Smooth muscle cell (in vitro differentiated cells): ENCODE results near the gene TFPI. TPM values are rescaled to one million over a fixed set of nuclear protein-coding genes. Genes with fewer than 3 reads are reported as not detected.
A peak's percentile ranks its signal among the peaks of the same experiment; 100 is the strongest.
"Not testable (repeated sequence)": the region's sequence is repeated elsewhere in the genome, so short reads cannot be mapped to it uniquely, and the experiment has no call there.

ENCODE experiments used
- DNase-seq: peaks from one replicate; lab custom pipeline; 2025; ENCODE audit not compliant: unreplicated experiment; lab: John Stamatoyannopoulos, UW
- H2AFZ ChIP-seq: fragments of 200-600 bp; sonication (generic); 2 replicates; pipeline ENCODE4 v1.6.0; 2016; ENCODE audit warnings: antibody characterized with exemption, low read depth, mild to moderate bottlenecking
- H3F3A ChIP-seq: fragments of 200-600 bp; sonication (generic); 2 replicates; pipeline ENCODE4 v1.6.0; 2017; ENCODE audit warnings: antibody characterized with exemption, low read depth
- H3K27ac ChIP-seq: fragments of 200-600 bp; sonication (generic); 2 replicates; pipeline ENCODE4 v1.5.1; 2016; ENCODE audit warnings: low read depth, mild to moderate bottlenecking
- H3K27me3 ChIP-seq: fragments of 200-600 bp; sonication (generic); 2 replicates; pipeline ENCODE4 v1.6.1; 2016; ENCODE audit warnings: low read depth, mild to moderate bottlenecking
- H3K36me3 ChIP-seq: fragments of 200-600 bp; sonication (generic); 2 replicates; pipeline ENCODE4 v1.5.1; 2016; ENCODE audit warnings: low read depth
- H3K4me1 ChIP-seq: fragments of 200-600 bp; sonication (generic); 2 replicates; pipeline ENCODE4 v1.5.1; 2016; ENCODE audit warnings: low read depth
- H3K4me2 ChIP-seq: fragments of 200-600 bp; sonication (generic); 2 replicates; pipeline ENCODE4 v1.6.0; 2016; ENCODE audit warnings: mild to moderate bottlenecking
- H3K4me3 ChIP-seq: fragments of 200-600 bp; sonication (generic); 2 replicates; pipeline ENCODE4 v1.5.1; 2016; ENCODE audit warnings: mild to moderate bottlenecking
- H3K79me2 ChIP-seq: fragments of 200-600 bp; sonication (generic); 2 replicates; pipeline ENCODE4 v1.6.0; 2016; ENCODE audit warnings: low read depth, mild to moderate bottlenecking
- H3K9ac ChIP-seq: fragments of 200-600 bp; sonication (generic); 2 replicates; pipeline ENCODE4 v1.6.0; 2016; ENCODE audit warnings: low read depth
- H3K9me3 ChIP-seq: fragments of 200-600 bp; sonication (generic); replicated peaks from 2 replicates; pipeline ENCODE4 v1.5.1; 2016; ENCODE audit warnings: low read depth
- H4K20me1 ChIP-seq: fragments of 200-600 bp; sonication (generic); 2 replicates; pipeline ENCODE4 v1.6.0; 2016; ENCODE audit warnings: low read depth
- CTCF ChIP-seq: fragments of 200-600 bp; sonication (generic); IDR thresholded peaks from 2 replicates; pipeline ENCODE4 v1.5.1; 2017; ENCODE audit warnings: borderline replicate concordance, mild to moderate bottlenecking, antibody characterized with exemption; ENCODE audit not compliant: insufficient read depth, poor library complexity, severe bottlenecking
- WGBS: methylation state at CpG from one replicate; pipeline ENCODE4 v1.1.7; 2016; ENCODE audit warnings: low lambda C conversion rate; 5-methylcytosine and 5-hydroxymethylcytosine counted together
- polyA plus RNA-seq: library from polyadenylated mRNA; unstranded; fragments of >200 nt; fragmentation: Nextera tagmentation; extraction: Ambion mirVana; gene quantifications from 2 replicates; pipeline ENCODE4 v1.2.1, GENCODE V29; 2016
- total RNA-seq: library from RNA; depleted of rRNA; stranded (reverse); fragments of >200 nt; gene quantifications from 2 replicates; pipeline ENCODE4 v1.2.3, GENCODE V29; 2014

TFPI gene
- total and polyA plus RNA-seq, 2 experiments from 2014 or later = 169 to 194 TPM

GRCh38 chr2:187514930-187515329, 39.3 kb downstream of the TFPI start:
- Histone ChIP-seq H3K79me2 (no peaks in the 10 kb centered on the region), H2AFZ (no peak overlapping the region), H3F3A (no peaks in the 10 kb centered on the region), H4K20me1 (no peaks in the 10 kb centered on the region), H3K9me3 (peaks cover 4% of the 10 kb centered on the region), H3K4me1 (peaks cover 30% of the 10 kb centered on the region), H3K27ac (no peak overlapping the region), H3K9ac (no peak overlapping the region), H3K36me3 (peaks cover 7% of the 10 kb centered on the region), H3K27me3 (no peaks in the 10 kb centered on the region), H3K4me3 (no peak overlapping the region), H3K4me2 (no peak overlapping the region)
- WGBS = 92% methylated on average over 4 of the region's 4 CpGs
- TF ChIP-seq CTCF = no peak
- DNase-seq = no peak

- not testable (repeated sequence) for H3K27me3 ChIP-seq, H3K36me3 ChIP-seq, H3F3A ChIP-seq, H3K9ac ChIP-seq, H3K4me2 ChIP-seq, DNase-seq, H3K27ac ChIP-seq, H3K79me2 ChIP-seq, H3K4me3 ChIP-seq, H2AFZ ChIP-seq, H4K20me1 ChIP-seq, H3K9me3 ChIP-seq
- WGBS = 97% methylated on average over 6 of the region's 6 CpGs
- H3K4me1 ChIP-seq = peaks cover 30% of the 10 kb centered on the region
These were observed 39.9 kb downstream of the TFPI start for GRCh38 chr2:187514235-187514829.

- H3K9me3 ChIP-seq, H2AFZ ChIP-seq, H3K4me2 ChIP-seq, H3K36me3 ChIP-seq, H3K27me3 ChIP-seq, H3K9ac ChIP-seq, H3K4me3 ChIP-seq, H3K79me2 ChIP-seq, H4K20me1 ChIP-seq, H3K27ac ChIP-seq, H3F3A ChIP-seq, DNase-seq: not testable (repeated sequence)
- H3K4me1 ChIP-seq = peaks cover 30% of the 10 kb centered on the region
- 89% methylated on average over 5 of the region's 5 CpGs for WGBS
These were observed 40.6 kb downstream of the TFPI start for GRCh38 chr2:187513460-187514234.

- peaks cover 30% of the 10 kb centered on the region for H3K4me1 ChIP-seq
- no peak for DNase-seq
- no peaks in the 10 kb centered on the region for H4K20me1 ChIP-seq
- H3K36me3 ChIP-seq = no peaks in the 10 kb centered on the region
- H3K79me2 ChIP-seq = no peaks in the 10 kb centered on the region
- H3K4me2 ChIP-seq = no peak overlapping the region
- WGBS = 81% methylated on average over 9 of the region's 9 CpGs
- no peak for TF ChIP-seq CTCF
- no peak overlapping the region for H3K4me3 ChIP-seq
- no peak overlapping the region for H3K9ac ChIP-seq
- no peaks in the 10 kb centered on the region for H3K9me3 ChIP-seq
- no peaks in the 10 kb centered on the region for H3F3A ChIP-seq
- no peak overlapping the region for H3K27ac ChIP-seq
- no peaks in the 10 kb centered on the region for H3K27me3 ChIP-seq
- H2AFZ ChIP-seq = no peak overlapping the region
These were observed 42.6 kb downstream of the TFPI start for GRCh38 chr2:187511356-187512315.

GRCh38 chr2:187510419-187511355, 43.5 kb downstream of the TFPI start:
- not testable (repeated sequence) for DNase-seq, H3K36me3 ChIP-seq, H3K27me3 ChIP-seq, H3K79me2 ChIP-seq, H3K9me3 ChIP-seq, H4K20me1 ChIP-seq, H2AFZ ChIP-seq, H3F3A ChIP-seq, H3K9ac ChIP-seq, H3K4me2 ChIP-seq, H3K4me3 ChIP-seq
- H3K27ac ChIP-seq = peak overlapping the region; percentile 28
- peaks cover 30% of the 10 kb centered on the region for H3K4me1 ChIP-seq
- 67% methylated on average over 18 of the region's 18 CpGs for WGBS
